AG04449 (cell line): ENCODE data around the gene GOLPH3.

Experiments
- CTCF ChIA-PET: fragments of 350-600 bp; formaldehyde crosslinking; extraction: SDS; loops from one replicate; lab custom pipeline; 2021; ENCODE audit warnings: antibody characterized with exemption; lab: Yijun Ruan, JAX
- POLR2A ChIA-PET: fragments of 400-600, 350-600 bp; formaldehyde crosslinking; extraction: SDS; loops from one replicate; lab custom pipeline; 2020; ENCODE audit warnings: antibody characterized with exemption, inconsistent platforms; lab: Yijun Ruan, JAX
- DNase-seq: peaks from one replicate; pipeline ENCODE4 v3.0.0-alpha.2; 2010; ENCODE audit warnings: low read depth, low spot score
- H3K4me3 ChIP-seq: 2 replicates; pipeline ENCODE4 v1.5.1; 2011; ENCODE audit warnings: low read depth, mild to moderate bottlenecking, control low read depth, low read length
- CTCF ChIP-seq: IDR thresholded peaks from one replicate; pipeline ENCODE4 v1.5.1; 2011; ENCODE audit warnings: mild to moderate bottlenecking, moderate library complexity, low read length, control low read depth, inconsistent platforms; ENCODE audit not compliant: insufficient read depth; ENCODE audit errors: missing control alignments

The GOLPH3 gene

GRCh38 chr5:32151198-32151597 lies 22.9 kb downstream of the GOLPH3 start:
- ChIA-PET CTCF (no interaction called here), POLR2A (no interaction called here)
- no peak for DNase-seq

GRCh38 chr5:32150366-32150765 lies 23.8 kb downstream of the GOLPH3 start:
- CTCF ChIA-PET, result no interaction called here
- no peak for TF ChIP-seq CTCF
- no peak for DNase-seq
- H3K4me3 ChIP-seq, result no peak overlapping the region
- POLR2A ChIA-PET, result no interaction called here

More at GRCh38 chr5:32151198-32151597, 22.9 kb downstream of the GOLPH3 start:
- TF ChIP-seq CTCF, result no peak
- H3K4me3 ChIP-seq, result no peak overlapping the region

GRCh38 chr5:32147959-32148358 lies 26.2 kb downstream of the GOLPH3 start:
- no peak overlapping the region for H3K4me3 ChIP-seq
- ChIA-PET POLR2A (no interaction called here), CTCF (interaction anchor here (1.1 kb wide), 1 partner anchor 85 kb away, joined by 3 read pairs; no protein-coding TSS in a partner anchor)
- DNase-seq, result no peak
- TF ChIP-seq CTCF, result no peak

GRCh38 chr5:32147236-32147635 lies 26.9 kb downstream of the GOLPH3 start:
- no peak for DNase-seq
- no peak for TF ChIP-seq CTCF
- H3K4me3 ChIP-seq, result no peak overlapping the region
- ChIA-PET CTCF (interaction anchor here (1.1 kb wide), 1 partner anchor 86 kb away, joined by 3 read pairs; no protein-coding TSS in a partner anchor), POLR2A (no interaction called here)

GRCh38 chr5:32145378-32145777 lies 28.7 kb downstream of the GOLPH3 start:
- CTCF ChIA-PET, result no interaction called here
- no peak for DNase-seq
- no peak overlapping the region for H3K4me3 ChIP-seq
- TF ChIP-seq CTCF, result no peak
- POLR2A ChIA-PET, result interaction anchor here (0.6 kb wide), 2 partner anchors 9 to 26 kb away, joined by 3 read pairs; no protein-coding TSS in a partner anchor

- POLR2A ChIA-PET, result no interaction called here
These were observed 29.5 kb downstream of the GOLPH3 start for GRCh38 chr5:32144378-32145207.

More at GRCh38 chr5:32144378-32145207, 29.5 kb downstream of the GOLPH3 start:
- TF ChIP-seq CTCF, result no peak
- DNase-seq, result no peak
- H3K4me3 ChIP-seq, result no peak overlapping the region
- CTCF ChIA-PET, result interaction anchor here (1.6 kb wide), 1 partner anchor 9 kb away, joined by 4 read pairs; no protein-coding TSS in a partner anchor
